GM15510 (cell line): ENCODE measurements around the gene PITPNM1.
A peak's percentile ranks its signal among the peaks of the same experiment; 100 is the strongest.

Experiments
- POLR2A ChIP-seq: IDR thresholded peaks from 3 replicates; pipeline ENCODE4 v1.6.1; 2011; ENCODE audit warnings: borderline replicate concordance; ENCODE audit not compliant: insufficient read length; ENCODE audit errors: extremely low read depth

The PITPNM1 gene

GRCh38 chr11:67508486-67509121, 3.4 kb upstream of the PITPNM1 start:
- TF ChIP-seq POLR2A, result peak; percentile 37

DNA sequence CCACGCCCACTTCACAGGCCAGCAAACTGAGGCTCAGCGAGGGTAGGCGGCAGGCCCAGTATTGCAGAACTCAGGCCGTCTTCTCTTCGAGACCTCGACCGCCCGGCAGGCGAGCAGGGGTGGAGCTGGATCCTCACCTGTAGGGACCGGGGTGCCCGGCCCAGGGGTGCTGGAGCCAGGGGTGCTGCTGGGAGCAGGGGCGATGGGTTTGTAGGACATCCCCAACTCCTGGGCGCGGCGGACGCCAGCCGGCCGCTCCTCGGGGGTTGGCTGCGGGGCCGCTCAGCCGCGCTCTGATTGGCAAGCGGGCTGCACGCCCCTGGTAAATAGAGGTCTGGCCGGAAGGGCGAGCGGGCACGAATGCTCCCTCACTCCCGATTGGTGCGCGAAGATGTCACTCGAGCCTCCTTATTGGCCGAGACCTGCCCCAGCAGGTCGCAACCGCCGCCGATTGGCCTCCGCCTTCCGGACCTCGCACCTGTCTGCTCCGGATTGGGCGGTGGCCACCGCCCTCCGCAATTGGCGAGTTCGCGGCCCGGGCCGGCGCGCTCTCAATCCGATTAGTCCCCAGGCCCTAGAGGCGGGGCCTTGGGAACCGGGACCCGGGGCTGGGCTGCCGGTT, 2.8 kb upstream of the PITPNM1 start, which contains the start of gene CDK2AP2:
TSS of gene CDK2AP2 (minus strand) at position 299 of the 622 bp plus-strand sequence. CDS start at position 219, 80 bp downstream.
- TF ChIP-seq POLR2A, result peak; percentile 70

DNA sequence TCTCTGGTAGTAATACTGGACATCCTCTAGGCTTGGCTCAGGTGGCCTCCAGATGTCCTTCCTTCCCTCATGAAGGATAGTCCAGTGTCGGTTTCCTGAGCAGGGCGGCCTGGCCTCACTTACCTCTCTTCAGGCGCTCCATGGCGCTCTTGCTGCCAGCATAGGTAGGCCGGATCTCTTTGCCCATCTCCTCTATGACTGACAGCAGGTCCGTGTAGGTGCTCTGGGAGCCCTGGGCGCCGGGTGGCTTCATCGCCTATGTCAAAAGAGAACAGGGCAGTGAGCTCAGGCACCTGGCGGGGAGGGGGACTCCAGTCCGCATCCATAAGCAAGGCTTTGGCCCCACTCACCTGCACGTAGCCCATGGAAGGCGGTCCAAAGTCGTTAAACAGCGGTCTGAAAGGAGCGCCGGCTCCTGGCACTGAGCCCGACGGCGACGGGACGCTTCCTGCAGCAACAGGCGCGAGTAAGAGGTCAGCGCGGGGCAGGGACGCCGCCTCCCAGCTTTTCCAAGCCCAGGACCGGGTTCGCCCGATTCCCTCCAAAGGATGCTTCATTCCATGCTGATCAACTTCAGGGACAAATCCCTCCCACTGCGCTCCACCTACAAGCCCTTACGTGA, 2.2 kb upstream of the PITPNM1 start:
- TF ChIP-seq POLR2A, result no peak

DNA sequence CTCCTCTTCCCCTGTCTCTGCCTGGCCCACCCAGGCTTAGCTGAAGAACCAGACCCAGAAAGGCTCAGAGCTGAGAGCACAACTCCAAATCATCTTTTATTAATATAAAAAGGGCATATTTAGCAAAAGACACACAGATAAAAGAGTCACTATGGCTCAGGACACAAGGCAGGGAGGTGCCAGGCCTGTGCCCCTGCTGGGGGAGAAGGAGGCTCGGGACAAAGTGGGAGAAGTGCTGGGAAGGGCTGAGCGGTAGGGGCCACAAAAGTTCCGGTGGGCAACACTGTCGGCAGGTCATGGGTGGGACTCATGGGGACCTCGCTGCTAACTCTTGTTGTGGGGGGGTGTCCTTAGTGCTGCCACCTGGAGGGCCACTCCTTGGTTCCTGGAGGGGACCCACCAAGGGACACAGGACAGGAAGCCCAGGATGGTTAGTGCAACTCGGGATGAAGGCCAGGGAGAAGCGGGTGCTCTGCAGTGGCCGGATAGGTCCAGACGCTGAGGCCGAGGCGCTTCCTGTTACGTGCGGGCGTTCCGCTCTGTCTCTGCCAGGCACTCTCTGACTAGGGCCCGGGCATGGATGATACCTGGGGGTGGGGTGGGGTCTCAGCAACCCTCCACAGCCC, 1.4 kb upstream of the PITPNM1 start:
- no peak for TF ChIP-seq POLR2A

DNA sequence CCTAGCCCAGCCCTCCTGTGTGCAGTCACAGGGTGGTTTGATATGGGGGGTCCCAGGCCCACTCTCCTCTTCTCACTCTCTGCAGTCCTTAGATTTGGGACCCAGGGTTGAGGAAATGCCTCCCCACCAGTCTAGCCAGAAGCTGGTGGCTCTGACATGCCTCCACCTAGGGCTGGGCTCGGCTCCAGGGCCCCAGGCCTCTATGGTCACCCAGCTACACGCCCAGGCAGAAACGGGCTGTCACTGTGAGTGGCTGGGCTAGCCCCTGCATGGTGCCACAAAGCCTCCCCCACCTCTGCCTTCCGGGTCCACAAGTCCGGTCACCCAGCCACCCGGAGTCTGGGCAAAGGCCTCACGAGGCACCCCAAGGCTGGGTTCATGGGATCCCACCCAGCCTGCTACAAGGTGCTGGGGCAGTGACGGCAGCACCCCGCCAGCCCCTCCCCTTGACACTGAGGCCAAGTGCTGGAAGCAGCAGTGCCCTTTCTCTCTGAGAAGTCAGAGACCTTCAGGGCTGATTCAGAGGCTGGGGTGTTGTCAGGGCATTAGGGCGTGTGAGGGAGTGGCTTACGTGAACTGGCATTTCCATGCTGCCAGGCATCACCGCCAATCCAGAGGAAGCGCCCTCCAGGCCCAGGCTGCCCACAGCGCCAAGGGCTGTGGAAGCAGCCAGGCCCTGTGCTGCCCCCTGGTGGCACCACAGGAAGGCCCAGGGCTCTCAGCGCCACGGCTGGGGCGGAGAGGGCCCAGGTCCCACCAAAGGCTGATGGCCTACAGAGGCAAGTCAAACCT, 638 bp upstream of the PITPNM1 start:
- peak; percentile 29 for TF ChIP-seq POLR2A

DNA sequence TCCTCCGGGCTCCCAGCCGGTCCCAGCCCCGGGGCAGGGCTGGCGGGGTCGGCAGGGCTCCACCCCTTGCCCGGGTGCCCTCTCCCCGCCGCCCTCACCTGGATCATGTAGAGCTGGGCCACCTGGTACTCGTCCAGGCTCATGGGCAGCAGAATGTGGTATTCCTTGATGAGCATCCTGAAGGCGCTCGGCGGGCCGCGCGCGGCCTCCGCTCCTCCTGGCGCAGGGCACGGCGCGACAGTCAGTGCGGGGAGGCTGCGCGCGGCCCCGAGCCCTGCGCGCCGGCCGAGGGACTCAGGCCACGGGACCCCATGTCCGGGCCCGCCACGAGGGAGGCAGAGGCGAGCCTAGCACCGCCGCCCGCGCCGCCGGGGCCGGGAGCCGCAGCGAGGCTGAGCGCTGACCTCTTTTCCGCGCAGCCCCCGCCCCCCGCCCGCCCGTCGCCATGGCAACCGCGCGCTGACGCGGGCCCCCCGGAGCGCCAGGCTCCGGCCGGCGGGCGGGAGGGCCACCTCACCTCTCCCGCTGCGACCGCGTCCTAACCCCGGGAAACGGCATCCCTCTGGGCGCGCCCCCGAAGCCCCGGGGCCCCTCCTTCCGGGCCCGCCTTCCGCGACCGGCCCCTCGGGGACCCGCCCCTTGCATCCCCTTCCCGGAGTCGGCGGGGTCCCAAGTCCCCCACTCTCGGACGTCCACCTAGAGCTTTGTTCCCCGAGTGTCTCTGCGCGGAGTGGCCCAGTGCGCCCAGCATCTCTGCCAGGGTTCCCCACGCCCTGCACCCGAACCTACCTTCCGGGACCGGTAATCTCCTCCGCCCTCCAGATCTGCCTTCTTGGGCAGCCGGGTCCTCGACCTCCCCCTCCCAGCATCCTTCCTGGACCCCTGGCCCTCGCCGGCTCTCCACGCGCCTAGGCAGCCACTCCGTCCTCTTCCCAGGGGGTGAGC, 886 bp downstream of the PITPNM1 start:
- TF ChIP-seq POLR2A, result no peak

DNA sequence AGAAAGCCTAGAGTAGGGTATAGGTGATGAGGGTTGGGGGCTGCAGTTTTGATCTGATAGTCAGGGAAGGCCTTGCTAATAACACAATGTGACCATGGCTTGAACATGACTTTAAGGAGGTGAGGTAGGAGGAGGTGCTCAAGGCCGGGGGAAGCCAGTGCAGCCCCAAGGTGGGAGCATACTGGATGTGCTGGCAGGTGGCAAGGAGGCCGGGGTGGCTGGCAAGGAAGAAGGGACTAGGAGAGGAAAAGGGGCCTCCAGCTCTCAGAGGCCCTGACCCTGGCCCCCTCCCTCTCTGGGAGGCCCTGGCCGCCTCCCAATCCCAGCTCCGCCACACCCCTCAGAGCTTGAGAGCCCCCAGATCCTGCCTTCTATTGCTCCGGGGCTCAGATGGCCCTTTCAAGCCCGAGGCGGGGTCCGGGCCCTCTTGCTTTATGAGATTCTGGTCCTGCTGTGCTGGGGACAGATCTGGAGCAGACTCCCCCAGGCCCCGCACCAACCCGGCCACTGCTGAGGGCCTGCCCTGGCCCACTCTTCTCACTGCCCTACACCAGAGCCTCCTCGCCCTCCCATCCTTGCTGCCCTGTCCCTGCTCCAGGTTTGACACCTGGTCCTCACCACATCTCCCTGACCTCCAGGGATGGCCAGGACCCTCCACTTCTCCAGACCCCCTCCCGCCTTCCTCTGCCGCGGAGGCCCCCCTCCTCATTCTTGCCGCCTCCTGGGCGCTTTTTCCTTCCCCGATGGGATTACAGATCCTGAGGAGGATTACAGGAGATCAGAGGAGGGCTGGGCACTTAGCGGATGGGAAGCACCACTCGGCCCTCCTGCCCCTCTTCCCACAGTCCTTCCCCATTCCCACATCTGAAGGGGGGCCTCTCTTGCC, 1.8 kb downstream of the PITPNM1 start:
- no peak for TF ChIP-seq POLR2A

DNA sequence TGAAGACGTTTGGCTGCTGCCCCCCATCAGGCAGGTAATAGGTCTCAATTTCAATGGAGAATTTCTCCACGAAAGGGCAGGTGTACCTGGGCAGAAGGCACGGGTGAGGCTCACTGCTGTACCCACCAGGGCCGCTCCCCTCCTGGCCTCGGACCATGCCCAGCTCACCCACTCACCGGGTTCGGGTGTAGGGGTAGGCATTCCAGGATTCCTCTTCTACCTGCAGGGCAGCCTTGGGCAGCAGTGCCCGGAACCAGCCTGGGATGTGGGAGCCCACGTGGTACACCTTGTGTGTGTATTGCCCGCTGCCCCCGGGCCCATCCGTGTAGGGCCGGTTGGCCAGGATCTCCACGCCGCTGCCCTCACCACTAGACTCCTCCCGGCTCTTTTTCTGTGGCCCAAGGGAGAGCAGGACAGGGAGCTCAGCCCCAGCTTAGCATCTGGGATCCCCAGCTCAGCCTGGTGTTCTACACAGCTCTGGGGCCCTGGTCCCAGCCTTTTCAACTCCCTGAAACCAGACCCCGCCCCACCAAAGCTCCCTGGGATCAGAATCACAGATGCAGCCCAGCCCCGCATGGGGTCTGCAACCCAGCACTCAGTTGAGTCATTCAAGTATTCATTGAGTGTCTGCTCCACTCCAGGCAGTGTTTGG, 2.7 kb downstream of the PITPNM1 start:
- no peak for TF ChIP-seq POLR2A

GRCh38 chr11:67501854-67502253, 3.3 kb downstream of the PITPNM1 start:
- TF ChIP-seq POLR2A, result no peak

DNA sequence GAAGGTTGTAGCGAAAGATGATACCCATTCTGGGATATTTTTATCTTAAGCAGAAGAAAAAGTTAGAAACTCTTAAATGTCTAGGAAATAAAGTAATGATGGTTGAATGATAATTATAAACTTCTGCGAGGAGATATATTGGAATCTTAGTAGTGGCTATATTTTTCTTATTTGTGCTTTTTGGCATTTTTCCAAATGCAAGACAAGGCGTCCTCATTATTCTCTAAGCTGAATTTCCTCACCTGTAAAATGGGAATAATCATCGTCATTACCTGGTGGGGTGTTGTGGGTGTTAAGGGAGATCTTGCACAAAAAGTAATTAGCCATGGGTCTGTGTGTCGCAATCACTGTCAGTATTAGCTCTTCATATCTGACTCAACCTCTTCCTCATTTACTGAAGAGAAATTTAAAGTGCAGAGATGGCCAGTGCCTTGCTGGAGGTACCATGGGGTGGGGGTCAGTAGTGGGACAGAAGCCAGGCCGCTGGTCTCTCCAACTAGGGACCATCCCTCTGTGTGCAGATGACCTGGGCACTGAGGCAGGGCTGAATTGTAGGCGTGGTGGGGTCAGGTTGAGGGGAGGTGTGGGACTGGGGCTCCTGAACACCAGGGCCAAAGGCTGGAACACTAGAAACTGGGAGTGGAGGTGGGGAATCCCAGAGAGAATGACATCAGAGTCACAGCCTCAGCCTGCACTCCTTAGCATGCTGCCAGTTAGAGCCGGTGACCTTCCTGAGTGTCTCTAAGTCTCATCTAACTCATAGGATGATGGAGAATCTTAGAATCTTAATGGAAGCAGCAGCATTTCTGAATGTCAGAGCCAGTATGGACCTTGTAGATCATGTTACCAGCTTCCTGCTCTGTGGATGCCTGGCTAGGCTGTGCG, 4.1 kb downstream of the PITPNM1 start:
- TF ChIP-seq POLR2A, result no peak

DNA sequence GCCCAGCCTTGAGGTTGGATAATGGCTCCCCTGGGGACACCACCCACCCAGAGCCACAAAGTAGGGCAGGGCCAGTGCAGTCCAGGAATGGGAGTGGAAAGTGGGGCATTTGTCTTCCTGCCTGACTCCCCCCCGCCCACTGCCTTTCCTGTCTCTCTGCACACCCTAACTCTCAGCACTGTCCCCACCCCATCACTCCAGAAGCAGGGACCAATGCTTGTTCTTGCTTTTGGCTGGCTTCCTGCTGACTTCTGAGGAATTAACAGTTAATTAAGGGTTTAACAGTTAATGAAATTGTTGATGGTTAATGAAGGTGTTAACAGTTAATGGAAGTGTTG, 4.7 kb downstream of the PITPNM1 start:
- TF ChIP-seq POLR2A, result peak; percentile 2

DNA sequence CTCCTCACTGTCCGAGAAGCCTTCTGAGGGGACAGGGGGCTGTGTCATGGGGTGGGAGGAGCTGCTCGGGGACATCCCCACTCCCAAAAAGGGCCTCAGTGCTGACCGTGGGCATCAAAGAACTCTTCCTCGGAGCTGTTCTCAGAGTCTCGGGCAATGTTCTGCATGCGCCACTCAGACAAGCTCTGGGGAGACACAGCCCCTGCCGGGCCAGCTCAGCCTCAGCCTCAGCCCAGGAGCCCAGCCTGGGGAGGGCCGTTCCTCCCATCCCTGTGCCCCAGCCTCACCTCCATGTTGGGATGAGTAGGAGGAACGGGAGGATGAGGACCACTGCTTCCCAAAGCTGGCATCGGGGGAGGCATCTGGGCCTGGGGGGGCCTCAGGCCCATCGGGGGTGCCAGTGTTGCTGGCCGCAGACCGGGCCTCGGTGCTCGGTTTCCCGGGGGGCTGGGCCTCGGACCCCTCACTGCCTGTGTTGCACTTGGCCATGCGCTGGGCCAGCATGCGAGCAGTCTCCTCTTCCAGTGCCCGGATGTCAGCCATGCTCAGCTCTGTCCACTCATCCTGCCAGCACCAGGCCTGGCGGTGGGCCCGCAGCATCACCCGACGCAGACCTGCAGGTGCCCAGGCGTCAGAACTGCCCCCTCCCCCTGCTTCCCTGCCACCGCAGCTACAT, 5.2 kb downstream of the PITPNM1 start:
- peak; percentile 19 for TF ChIP-seq POLR2A
